ENCODE results near the gene TMEM273.

The TMEM273 gene, protein sequence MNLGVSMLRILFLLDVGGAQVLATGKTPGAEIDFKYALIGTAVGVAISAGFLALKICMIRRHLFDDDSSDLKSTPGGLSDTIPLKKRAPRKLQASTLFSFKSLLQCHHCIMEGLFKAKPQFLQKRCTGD

DNA sequence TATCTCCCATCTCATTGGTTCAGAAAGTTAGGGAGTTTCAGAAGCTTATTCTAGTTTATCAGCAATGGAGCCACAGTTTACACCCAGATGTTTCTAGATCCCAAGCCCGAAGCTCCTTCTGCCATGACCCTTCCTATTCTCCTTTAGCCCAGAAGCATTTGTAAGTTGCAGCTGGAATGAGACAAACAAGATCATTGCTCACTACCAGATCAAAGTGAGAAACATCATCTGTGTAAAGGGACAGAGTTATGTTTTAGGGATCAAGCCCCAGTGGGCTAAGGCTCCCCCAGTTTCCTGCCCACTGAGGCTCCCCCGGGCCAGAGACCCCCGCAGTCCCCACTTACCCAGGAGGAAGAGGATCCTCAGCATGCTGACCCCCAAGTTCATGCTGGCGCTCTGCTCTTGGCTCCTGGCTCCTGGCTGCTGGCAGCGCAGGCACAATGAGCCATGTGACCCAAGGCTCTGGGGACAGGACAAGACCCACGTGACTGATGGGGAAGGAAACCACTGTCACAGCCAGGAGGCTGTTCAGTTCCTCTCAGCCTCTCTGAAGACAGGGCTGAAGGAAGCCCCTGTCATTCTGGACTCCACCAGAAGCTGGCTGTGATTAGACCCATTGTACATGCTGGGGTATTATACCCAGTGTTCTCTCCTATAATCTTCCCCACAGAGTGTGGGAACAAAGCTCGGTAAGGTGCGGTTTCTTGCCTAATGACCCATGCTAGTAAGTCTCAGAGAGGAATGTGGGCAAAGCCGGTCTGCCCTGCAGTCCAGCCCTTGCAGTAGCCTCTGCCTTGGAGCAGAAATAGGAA, at the start of gene TMEM273:
TMEM273 (minus strand) TSS at position 442 of the 812 bp plus-strand sequence; CDS start at position 387, 55 bp downstream.
- Mint-ChIP-seq H3K36me3 (peaks cover 4% of the 10 kb centered on the region), H3K9me3 (peaks cover 4% of the 10 kb centered on the region), H3K4me1 (peaks cover 64% of the 10 kb centered on the region), H3K27ac (peak within 1 kb of the TSS; percentile 97), H3K4me3 (peak within 1 kb of the TSS; percentile 86), H3K27me3 (no peaks in the 10 kb centered on the region)
- ATAC-seq (ENCODE audit: low read depth) (peak; percentile 78), DNase-seq (ENCODE audit: low spot score in 2 of 2) (peak; percentile 52 to 56)

DNA sequence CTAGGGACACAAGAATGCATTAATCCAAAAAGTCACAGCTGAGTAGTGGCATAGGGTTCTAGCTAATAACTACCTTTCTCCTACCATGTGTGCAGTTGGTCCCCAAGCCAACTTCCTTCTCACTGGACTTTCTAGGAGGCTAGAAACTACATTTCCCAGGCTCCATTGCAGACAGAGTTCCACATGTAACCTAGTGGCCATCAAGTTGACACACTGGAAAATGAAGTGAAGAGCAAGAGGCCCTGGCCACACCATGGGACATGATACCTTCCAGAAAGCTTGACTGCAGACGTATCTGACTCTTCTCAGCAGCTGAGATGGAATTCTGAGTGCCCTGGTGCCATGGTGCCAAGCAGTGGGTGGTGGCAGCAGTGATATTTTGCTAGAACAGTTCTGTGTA, 49.8 kb upstream of the TMEM273 start:
- no peak for ATAC-seq (ENCODE audit: low read depth)

DNA sequence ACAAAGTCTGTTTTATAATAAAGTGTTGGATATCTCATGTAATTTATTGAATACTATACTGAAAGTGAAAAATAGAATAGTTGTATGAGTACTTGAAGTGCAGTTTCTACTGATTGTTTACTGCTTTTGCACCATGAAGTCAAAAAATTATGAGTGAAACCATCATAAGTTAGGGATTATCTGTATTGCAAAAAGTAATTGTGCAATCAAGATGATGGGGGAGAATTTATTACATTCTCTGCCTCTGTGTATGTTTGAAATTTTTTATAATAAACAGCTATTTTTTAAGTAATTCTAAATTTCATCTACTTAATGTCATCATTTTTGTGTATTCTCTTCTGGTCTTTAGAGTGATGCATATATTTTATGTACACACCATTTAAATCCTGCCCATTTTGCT, 47.2 kb upstream of the TMEM273 start:
- H3K36me3 Mint-ChIP-seq: no peaks in the 10 kb centered on the region
- peaks cover 3% of the 10 kb centered on the region for H3K4me1 Mint-ChIP-seq
- no peaks in the 10 kb centered on the region for H3K9me3 Mint-ChIP-seq
- peaks cover 3% of the 10 kb centered on the region for H3K27me3 Mint-ChIP-seq
- no peak for DNase-seq (ENCODE audit: low spot score in 2 of 2)
- ATAC-seq (ENCODE audit: low read depth): no peak
- no peak overlapping the region for H3K4me3 Mint-ChIP-seq
- no peak overlapping the region for H3K27ac Mint-ChIP-seq

More for the DNA sequence above, 49.8 kb upstream of the TMEM273 start:
- peaks cover 7% of the 10 kb centered on the region for H3K4me1 Mint-ChIP-seq
- H3K27ac Mint-ChIP-seq: no peak overlapping the region
- H3K4me3 Mint-ChIP-seq: no peak overlapping the region
- no peaks in the 10 kb centered on the region for H3K36me3 Mint-ChIP-seq
- H3K9me3 Mint-ChIP-seq: no peaks in the 10 kb centered on the region
- no peaks in the 10 kb centered on the region for H3K27me3 Mint-ChIP-seq
- no peak for DNase-seq (ENCODE audit: low spot score in 2 of 2)

DNA sequence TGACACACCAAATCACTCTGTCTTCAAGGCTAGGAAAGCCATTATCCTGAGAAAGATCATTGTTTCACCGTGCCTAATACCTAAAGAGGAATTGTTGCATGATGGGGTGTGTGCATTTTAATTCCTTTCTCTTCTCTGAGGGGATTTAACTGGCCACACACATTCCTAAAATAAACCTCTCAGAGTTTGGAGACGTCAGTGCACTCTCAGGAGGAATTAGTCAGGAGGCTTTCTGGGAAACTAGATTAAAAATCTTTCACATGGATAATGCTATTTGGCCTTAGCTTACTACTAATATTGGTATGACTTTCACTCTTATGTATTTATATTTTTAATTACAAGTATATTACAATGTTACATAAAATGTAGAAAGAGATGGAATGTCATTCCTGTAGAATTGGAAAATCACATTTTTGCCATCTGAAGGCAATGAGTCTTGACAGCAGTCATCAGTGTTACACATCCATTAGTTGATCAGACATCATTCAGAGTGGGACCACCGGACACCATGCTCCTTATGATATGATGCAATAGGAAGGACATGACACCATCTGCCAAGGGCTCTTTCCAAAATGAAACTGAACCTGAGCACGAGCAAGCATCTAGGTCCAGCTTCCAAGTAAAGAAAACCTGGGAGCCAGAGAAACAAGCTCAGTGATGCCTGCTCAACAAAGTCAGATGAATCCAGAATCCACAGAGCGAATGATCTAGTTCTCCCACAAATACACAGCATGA, 43.1 kb upstream of the TMEM273 start:
- peaks cover 4% of the 10 kb centered on the region for H3K27me3 Mint-ChIP-seq
- no peaks in the 10 kb centered on the region for H3K4me1 Mint-ChIP-seq
- no peak for ATAC-seq (ENCODE audit: low read depth)
- H3K4me3 Mint-ChIP-seq: no peak overlapping the region
- no peaks in the 10 kb centered on the region for H3K36me3 Mint-ChIP-seq
- DNase-seq (ENCODE audit: low spot score in 2 of 2): no peak
- H3K9me3 Mint-ChIP-seq: no peaks in the 10 kb centered on the region
- H3K27ac Mint-ChIP-seq: no peak overlapping the region

DNA sequence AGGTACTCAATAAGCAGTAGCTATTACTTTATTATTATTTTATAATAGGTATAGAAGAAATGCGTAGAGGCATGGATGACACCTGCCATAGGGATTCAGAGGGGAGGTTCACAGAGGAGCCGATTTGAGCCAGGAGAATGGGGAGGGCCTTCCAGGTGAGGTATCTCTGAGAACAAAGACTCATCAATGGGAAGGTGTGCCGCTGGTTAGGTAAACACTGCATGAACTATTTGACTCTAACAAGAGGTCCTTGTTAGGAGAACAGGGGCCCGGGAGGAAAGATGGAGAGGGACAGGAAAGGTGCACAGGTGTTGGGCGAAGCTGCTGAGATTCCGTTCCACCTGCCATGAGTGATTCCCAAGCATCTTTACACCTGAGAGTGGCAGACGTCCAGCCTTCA, 41.8 kb upstream of the TMEM273 start:
- Mint-ChIP-seq H3K9me3 (no peaks in the 10 kb centered on the region), H3K4me1 (no peaks in the 10 kb centered on the region)

DNA sequence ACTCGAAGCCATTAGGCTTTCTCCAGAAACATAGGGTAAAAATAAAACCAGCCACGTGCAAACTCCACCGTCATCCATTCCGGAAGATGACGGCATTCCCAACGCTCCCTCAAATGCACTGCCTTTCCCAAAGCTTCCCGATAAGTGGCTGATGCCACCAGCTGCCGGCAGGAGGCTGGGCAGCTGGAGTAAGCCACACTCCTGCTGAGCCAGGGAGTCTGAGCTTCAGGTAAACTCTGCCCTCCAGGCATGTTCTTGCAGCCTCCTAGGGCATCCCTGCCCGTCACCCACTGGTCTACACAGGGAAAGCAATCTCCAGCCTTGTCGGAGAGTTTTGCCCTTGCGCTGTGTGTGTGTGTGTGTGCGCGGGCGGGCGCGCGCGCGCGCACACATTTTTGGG, 40.5 kb upstream of the TMEM273 start:
- Mint-ChIP-seq H3K36me3 (peaks cover 4% of the 10 kb centered on the region), H3K27ac (no peak overlapping the region), H3K4me1 (no peaks in the 10 kb centered on the region), H3K4me3 (no peak overlapping the region), H3K9me3 (no peaks in the 10 kb centered on the region), H3K27me3 (peaks cover 5% of the 10 kb centered on the region)
- ATAC-seq (ENCODE audit: low read depth) (no peak), DNase-seq (ENCODE audit: low spot score in 2 of 2) (no peak)

More for the DNA sequence above, 41.8 kb upstream of the TMEM273 start:
- Mint-ChIP-seq H3K27me3 (peaks cover 5% of the 10 kb centered on the region), H3K4me3 (no peak overlapping the region), H3K36me3 (no peaks in the 10 kb centered on the region), H3K27ac (no peak overlapping the region)
- no peak for DNase-seq (ENCODE audit: low spot score in 2 of 2)
- ATAC-seq (ENCODE audit: low read depth): no peak

DNA sequence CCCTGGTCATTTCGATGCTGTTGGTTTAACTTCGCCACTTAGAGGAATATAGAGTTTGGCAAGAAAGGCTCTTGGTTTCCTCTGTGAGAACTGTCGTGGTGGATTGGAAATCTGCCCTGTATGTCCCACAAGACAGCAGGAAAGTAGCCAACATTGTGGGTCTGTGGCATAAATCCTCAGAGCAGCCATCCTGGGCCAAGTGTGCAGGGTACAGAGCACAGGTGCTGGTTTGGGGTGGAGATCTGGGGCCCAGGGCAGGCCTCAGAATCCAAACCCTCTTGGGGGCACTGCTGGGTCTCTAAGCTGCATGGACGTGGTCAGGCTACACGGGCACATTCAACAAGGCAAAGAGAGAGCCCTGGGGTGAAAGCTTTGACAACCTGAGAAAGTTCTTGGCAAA, 39.2 kb upstream of the TMEM273 start:
- H3K27me3 Mint-ChIP-seq: peaks cover 4% of the 10 kb centered on the region
- DNase-seq (ENCODE audit: low spot score in 2 of 2) (no peak), ATAC-seq (ENCODE audit: low read depth) (no peak)
- no peaks in the 10 kb centered on the region for H3K9me3 Mint-ChIP-seq
- H3K27ac Mint-ChIP-seq: no peak overlapping the region
- H3K4me1 Mint-ChIP-seq: no peaks in the 10 kb centered on the region
- peaks cover 6% of the 10 kb centered on the region for H3K36me3 Mint-ChIP-seq
- H3K4me3 Mint-ChIP-seq: no peak overlapping the region

DNA sequence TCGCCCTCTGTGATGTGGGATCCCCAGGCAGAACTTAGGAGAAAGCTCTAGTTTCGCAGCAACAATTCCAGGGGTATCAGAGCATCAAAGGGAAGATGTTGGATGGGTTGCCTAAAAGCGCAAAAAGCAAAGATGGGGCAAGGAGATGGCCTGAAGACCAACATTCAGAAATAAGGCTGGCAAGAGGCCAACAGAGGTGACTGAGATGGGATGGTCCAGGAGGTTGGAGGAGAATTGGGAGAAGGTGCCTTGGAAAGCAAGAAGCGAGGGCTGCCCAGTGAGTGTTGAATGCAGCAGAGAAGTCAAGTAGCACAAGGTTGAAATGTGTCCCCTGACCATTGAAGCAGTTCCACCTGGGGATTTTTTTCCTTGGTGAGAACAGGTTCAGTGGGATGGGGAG, 38.4 kb upstream of the TMEM273 start:
- no peaks in the 10 kb centered on the region for H3K4me1 Mint-ChIP-seq
- ATAC-seq (ENCODE audit: low read depth) (no peak), DNase-seq (ENCODE audit: low spot score in 2 of 2) (no peak)
- peaks cover 3% of the 10 kb centered on the region for H3K27me3 Mint-ChIP-seq
- H3K36me3 Mint-ChIP-seq: peaks cover 6% of the 10 kb centered on the region
- H3K9me3 Mint-ChIP-seq: no peaks in the 10 kb centered on the region
- no peak overlapping the region for H3K27ac Mint-ChIP-seq
- H3K4me3 Mint-ChIP-seq: no peak overlapping the region

DNA sequence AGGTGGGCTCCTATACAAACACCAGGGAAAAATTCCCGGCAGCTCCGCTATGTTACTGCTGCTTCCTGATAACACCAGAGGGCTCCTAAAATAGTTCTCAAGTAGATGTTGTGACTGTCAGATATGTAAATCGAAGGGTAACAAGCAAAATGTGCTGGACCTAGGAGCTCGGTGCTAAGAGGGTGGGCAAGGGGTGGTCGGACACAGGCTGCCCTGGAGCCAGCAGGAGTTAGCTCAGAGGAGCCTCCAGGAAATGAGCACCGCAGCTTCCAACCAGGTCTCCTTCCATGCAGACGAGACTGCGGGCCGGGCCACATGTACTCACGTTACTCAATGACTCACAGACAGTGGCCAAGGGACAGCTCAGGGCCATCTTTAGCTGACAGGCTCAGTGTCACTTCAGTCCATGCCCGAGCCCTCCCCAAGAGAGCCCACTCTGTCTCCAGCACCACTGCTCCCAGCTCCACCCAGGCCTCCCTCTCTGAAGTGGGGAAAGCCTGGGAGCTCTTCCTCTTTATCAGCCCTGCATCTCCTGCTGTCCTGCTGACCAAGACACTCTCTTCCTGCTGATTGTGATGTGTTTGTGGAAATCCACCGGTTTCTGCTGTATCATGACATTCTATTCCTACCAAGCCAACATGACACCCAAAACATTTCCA, 37.2 kb upstream of the TMEM273 start:
- no peak overlapping the region for H3K27ac Mint-ChIP-seq
- H3K4me1 Mint-ChIP-seq: no peaks in the 10 kb centered on the region
- peaks cover 2% of the 10 kb centered on the region for H3K27me3 Mint-ChIP-seq
- DNase-seq (ENCODE audit: low spot score in 2 of 2): no peak
- no peaks in the 10 kb centered on the region for H3K9me3 Mint-ChIP-seq
- ATAC-seq (ENCODE audit: low read depth): no peak
- no peak overlapping the region for H3K4me3 Mint-ChIP-seq
- H3K36me3 Mint-ChIP-seq: peaks cover 6% of the 10 kb centered on the region

DNA sequence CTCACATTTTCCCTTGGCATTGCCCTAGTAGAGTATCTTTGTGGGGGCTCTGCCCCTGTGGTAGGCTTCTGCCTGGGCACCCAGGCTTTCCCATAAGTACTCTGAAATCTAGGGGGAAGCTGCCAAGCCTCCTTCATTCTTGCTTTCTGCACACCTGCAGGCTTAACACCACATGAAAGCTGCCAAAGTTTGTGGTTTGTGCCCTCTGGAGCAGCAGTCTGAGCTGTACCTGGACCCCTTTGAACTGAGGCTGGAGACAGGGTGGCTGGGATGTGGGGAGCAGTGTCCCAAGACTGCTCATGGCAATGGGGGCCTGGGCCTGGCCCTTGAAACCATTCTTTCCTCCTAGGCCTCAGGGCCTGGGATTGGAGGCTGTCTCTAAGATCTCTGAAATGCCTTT, 35.0 kb upstream of the TMEM273 start:
- no peak for ATAC-seq (ENCODE audit: low read depth)
- H3K9me3 Mint-ChIP-seq: peaks cover 3% of the 10 kb centered on the region
- H3K27me3 Mint-ChIP-seq: peaks cover 7% of the 10 kb centered on the region
- H3K36me3 Mint-ChIP-seq: peaks cover 6% of the 10 kb centered on the region
- no peak for DNase-seq (ENCODE audit: low spot score in 2 of 2)
- no peak overlapping the region for H3K4me3 Mint-ChIP-seq
- H3K4me1 Mint-ChIP-seq: peaks cover 3% of the 10 kb centered on the region
- H3K27ac Mint-ChIP-seq: no peak overlapping the region

DNA sequence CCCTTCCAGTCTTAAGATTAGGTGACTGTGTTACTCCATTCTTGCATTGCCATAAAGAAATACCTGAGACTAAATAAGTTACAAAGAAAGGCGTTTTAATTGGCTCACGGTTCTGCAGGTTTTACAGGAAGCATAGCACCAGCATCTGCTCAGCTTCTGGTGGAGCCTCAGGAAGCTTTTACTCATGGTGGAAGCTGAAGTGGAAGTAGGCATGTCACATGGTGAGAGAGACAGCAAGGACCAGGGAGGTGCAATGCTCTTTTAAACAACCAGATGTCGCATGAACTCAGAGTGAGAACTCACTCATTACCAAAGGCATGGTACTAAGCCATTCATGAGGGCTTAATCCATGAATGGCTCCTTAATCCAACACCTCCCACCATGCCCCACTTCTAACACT, 34.0 kb upstream of the TMEM273 start:
- peaks cover 6% of the 10 kb centered on the region for H3K36me3 Mint-ChIP-seq
- no peak overlapping the region for H3K27ac Mint-ChIP-seq
- DNase-seq (ENCODE audit: low spot score in 2 of 2) (no peak), ATAC-seq (ENCODE audit: low read depth) (no peak)
- no peak overlapping the region for H3K4me3 Mint-ChIP-seq
- H3K4me1 Mint-ChIP-seq: peaks cover 8% of the 10 kb centered on the region
- peaks cover 7% of the 10 kb centered on the region for H3K27me3 Mint-ChIP-seq
- H3K9me3 Mint-ChIP-seq: peaks cover 3% of the 10 kb centered on the region

DNA sequence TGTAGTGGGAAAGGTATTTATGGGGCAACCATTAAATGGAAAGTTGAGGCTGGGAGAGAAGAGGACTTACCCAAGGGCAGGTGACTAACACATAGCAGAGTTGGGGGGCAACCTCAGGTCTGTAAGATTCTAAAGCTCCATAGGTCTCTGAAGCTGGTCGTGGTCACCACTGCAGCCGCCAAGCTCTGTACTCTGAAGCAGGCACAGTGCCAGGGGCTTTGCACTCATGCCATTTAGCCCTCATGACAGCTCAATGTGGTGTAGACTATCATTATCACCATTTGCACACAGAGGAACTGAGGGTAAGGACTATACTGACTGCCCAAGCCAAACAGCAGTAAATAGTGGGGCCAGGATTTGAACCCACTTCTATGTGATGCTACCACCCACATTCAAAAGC, 32.5 kb upstream of the TMEM273 start:
- H3K27ac Mint-ChIP-seq: no peak overlapping the region
- no peak for DNase-seq (ENCODE audit: low spot score in 2 of 2)
- H3K4me1 Mint-ChIP-seq: peaks cover 8% of the 10 kb centered on the region
- H3K36me3 Mint-ChIP-seq: peaks cover 6% of the 10 kb centered on the region
- ATAC-seq (ENCODE audit: low read depth): no peak
- no peak overlapping the region for H3K4me3 Mint-ChIP-seq
- H3K27me3 Mint-ChIP-seq: peaks cover 5% of the 10 kb centered on the region
- peaks cover 3% of the 10 kb centered on the region for H3K9me3 Mint-ChIP-seq

DNA sequence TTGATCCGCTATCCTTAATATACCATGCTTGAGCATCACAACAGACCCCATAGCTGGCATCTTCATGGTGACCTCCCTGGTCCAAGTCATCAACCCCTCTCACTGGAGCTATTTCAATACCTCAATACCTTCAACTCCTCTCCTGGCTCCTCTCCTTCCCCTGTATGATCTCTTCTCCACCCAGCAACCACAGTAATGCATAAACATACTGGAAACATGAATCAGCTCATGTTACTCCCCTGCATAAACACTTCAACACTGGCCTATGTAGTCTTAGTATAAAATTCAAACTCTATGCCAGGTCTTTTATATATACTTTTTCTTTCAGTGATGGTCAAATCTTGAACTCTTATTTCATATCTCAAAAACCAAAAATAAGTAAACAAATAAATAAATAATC, 31.8 kb upstream of the TMEM273 start:
- H3K4me1 Mint-ChIP-seq: peaks cover 8% of the 10 kb centered on the region
- no peak overlapping the region for H3K27ac Mint-ChIP-seq
- DNase-seq (ENCODE audit: low spot score in 2 of 2) (no peak), ATAC-seq (ENCODE audit: low read depth) (no peak)
- H3K27me3 Mint-ChIP-seq: peaks cover 5% of the 10 kb centered on the region
- H3K9me3 Mint-ChIP-seq: peaks cover 3% of the 10 kb centered on the region
- H3K4me3 Mint-ChIP-seq: no peak overlapping the region
- peaks cover 6% of the 10 kb centered on the region for H3K36me3 Mint-ChIP-seq

DNA sequence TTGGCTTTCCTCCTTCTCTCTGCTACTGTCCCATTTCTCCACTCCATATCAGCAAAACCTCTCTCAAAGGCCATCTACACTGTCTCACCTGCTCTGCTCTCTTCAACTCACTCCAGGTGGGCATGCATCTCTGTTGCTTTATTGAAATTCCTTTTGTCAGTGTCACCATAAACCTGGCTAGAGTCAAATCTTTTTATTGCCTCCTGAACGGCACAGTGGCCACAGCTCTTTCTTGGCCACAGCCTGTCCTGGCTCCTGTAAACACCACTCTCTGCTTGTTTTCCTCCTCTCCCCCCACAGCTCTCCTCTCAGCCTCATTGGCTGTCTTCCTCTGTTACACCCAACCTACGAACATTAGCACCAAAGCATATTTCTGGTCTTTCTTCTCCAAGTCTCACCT, 31.1 kb upstream of the TMEM273 start:
- peaks cover 3% of the 10 kb centered on the region for H3K9me3 Mint-ChIP-seq
- peaks cover 6% of the 10 kb centered on the region for H3K36me3 Mint-ChIP-seq
- no peak for ATAC-seq (ENCODE audit: low read depth)
- peaks cover 5% of the 10 kb centered on the region for H3K27me3 Mint-ChIP-seq
- no peak overlapping the region for H3K4me3 Mint-ChIP-seq
- peaks cover 8% of the 10 kb centered on the region for H3K4me1 Mint-ChIP-seq
- no peak overlapping the region for H3K27ac Mint-ChIP-seq
- DNase-seq (ENCODE audit: low spot score in 2 of 2): no peak

Measured in memory B cell (primary cell).